Subcutaneous adipose tissue (tissue), 4 donors: ENCODE data around the gene SLC25A31. TPM values are rescaled to one million over a fixed set of nuclear protein-coding genes. Genes with fewer than 3 reads are reported as not detected.

Source experiments
- total RNA-seq, 4 donors: library from RNA; depleted of rRNA; stranded (reverse); fragments of >200 nt; gene quantifications; one replicate each; pipeline ENCODE4 v1.1.0, GENCODE V29; 2016
- TF ChIP-seq, protein P1 (sequence below): fragments of 450-650 bp; IDR thresholded peaks from one replicate; pipeline ENCODE4 v1.5.1; 2016; ENCODE audit warnings: low read depth, mild to moderate bottlenecking, control low read depth, antibody characterized with exemption, moderate library complexity

The SLC25A31 gene
- total RNA-seq, 4 donors from 2014 or later = not detected

DNA sequence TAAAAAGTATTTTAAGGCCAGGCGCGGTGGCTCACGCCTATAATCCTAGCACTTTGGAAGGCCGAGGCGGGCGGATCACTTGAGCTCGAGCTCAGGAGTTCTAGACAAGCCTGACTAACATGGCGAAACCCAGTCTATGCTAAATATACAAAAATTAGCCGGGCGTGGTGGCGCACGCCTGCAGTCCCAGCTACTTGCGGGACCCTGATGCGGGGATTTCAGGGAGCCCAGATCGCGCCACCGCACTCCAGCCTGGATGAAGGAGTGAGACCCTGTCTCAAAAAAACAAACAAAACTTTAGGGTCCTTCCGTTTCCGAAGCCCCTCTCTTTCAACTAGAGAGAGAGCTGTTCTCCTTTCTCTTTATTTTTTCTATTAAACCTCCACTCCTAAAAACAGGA, 1.2 kb downstream of the SLC25A31 start:
- TF ChIP-seq, protein P1, sequence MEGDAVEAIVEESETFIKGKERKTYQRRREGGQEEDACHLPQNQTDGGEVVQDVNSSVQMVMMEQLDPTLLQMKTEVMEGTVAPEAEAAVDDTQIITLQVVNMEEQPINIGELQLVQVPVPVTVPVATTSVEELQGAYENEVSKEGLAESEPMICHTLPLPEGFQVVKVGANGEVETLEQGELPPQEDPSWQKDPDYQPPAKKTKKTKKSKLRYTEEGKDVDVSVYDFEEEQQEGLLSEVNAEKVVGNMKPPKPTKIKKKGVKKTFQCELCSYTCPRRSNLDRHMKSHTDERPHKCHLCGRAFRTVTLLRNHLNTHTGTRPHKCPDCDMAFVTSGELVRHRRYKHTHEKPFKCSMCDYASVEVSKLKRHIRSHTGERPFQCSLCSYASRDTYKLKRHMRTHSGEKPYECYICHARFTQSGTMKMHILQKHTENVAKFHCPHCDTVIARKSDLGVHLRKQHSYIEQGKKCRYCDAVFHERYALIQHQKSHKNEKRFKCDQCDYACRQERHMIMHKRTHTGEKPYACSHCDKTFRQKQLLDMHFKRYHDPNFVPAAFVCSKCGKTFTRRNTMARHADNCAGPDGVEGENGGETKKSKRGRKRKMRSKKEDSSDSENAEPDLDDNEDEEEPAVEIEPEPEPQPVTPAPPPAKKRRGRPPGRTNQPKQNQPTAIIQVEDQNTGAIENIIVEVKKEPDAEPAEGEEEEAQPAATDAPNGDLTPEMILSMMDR = no peak

DNA sequence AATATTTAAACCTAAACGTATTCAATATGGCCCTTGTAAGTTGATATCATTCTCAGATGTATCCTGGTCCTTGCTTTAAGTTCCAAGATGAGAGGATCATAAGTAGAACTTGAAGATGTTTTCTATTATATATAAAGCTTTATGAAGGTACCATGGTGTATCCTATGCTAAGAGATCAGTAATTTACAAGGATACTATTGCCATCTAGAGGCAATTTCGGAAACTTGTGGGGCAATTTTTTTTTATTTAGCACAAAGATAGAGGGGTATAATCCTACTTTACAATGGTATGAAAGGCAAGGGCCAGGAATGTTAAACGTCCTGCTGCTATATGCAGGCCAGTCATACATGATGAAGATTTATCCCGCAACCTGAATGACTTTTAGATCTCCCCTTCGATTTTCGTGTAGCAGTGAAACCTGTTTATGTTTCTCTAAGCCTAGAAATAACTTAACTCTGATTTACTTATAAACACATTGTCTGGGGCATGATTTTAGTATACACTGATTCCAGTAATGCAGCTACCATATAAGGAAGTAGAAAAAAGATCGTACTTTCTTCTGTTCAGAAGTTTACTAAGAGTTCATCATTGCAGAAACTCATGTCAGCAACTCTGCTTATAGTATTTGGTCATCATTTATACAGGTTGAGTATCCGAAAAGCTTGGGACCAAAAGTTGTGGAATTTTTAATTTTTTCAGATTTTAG, 2.6 kb downstream of the SLC25A31 start:
- TF ChIP-seq, protein P1 = no peak

DNA sequence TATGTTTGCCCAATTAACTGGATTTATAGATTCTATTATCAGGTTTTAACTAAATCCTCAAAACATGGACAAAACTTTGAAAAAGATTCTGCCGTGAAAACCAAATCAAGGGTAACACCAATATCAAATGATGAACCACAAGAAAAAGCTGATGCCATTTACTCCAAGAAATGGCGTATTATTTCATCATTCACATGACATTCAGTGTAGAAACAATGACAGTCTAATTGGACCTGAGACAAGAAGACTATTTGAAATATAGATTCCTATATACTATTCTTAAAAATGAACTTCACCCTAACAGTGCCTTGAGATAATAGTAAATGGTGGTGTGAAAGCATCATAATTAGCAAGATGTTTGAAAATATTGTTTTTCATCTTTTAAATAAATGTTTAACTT, 4.8 kb downstream of the SLC25A31 start:
- TF ChIP-seq, protein P1 = no peak

DNA sequence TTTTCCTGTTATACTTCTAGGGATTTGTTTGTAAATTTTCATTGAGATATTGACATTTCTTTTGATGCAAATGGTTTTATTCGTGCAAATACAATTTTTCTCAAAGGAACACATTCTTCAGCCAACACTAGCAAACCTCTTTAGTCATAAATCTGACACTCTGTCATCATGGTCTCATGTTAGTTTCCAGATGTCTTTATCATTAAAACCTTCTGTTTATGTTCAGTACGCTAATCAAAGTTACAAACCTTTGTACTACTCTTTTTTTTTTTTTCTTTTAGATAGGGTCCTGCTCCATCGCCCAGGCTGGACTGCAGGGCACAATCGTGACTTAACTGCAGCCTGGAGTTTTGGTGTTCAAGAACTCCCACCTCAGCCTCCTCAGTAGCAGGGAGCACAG, 7.1 kb downstream of the SLC25A31 start:
- TF ChIP-seq, protein P1 = no peak

DNA sequence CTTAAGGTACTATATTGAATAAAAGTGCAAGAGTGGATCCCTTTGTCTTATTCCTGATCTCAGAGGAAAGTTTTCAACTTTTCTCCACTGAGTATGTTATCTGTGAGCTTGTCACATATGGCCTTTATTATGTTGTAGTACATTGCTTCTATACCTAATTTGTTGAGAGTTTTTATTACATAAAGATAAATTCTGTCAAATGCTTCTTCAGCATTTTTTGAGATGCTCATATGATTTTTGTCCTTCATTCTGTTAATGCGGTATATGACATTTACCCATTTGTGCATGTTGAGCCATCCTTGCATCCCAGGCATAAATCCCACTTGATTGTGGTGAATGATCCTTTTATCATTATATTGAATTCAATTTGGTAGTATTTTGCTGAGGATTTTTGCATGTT, 11.0 kb downstream of the SLC25A31 start:
- TF ChIP-seq, protein P1 = no peak

DNA sequence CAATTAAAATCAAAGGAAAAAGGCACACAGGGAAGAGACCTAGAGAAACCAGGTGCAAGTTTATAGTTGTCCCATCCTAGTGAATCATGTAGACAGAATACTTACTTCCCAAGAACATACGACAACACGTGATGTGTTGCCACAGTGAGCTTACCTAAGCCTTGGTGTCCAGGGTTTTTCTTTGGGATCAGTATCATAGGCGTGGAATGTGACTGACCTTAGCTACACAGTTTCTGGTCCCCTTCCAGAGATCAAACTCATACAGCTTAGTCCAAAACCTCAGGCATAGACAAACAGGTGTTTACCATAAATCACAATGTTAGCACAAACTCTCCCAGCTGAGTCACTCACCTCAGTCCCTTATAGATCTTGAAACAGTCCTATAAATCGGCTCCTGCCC, 17.7 kb downstream of the SLC25A31 start:
- TF ChIP-seq, protein P1 = no peak

DNA sequence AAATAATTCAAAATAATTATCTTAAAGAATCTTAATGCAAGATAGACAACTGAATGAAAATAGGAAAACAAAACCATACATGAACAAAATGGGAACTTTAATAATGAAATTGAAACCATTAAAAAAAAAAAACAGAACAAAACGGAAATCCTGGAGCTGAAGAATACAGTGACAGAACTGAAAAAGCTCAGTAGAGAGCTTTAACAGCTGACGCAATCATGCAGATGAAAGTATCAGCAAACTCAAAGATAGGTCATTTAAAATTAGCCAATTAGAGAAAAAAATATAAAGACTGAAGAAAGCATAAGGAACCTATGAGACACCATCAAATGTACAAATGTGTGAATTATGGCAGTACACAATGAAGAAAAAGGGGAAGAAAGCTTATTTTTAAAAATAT, 18.8 kb downstream of the SLC25A31 start:
- TF ChIP-seq, protein P1 = no peak
